Transverse colon (tissue), 4 donors: Measurements from ENCODE around the gene ZNF664. TPM values are rescaled to one million over a fixed set of nuclear protein-coding genes. Genes with fewer than 3 reads are reported as not detected.

Source experiments
- DNase-seq: peaks from one replicate; pipeline ENCODE4 v3.0.0-alpha.2; 2019
- H3K27ac ChIP-seq, 4 donors: fragments of 200-600 bp; sonication (generic); 2 replicates each; pipeline ENCODE4 v1.5.1; 2016 to 2018; ENCODE audit warnings: inconsistent platforms in 4 of 4
- H3K27me3 ChIP-seq: fragments of 200-600 bp; sonication (generic); 2 replicates; pipeline ENCODE4 v1.5.1; 2017; ENCODE audit warnings: inconsistent platforms
- H3K36me3 ChIP-seq, 4 donors: fragments of 200-600 bp; sonication (generic); 2 replicates each; pipeline ENCODE4 v1.5.1; 2017 to 2019; ENCODE audit warnings: inconsistent platforms in 4 of 4
- H3K4me1 ChIP-seq, 4 donors: fragments of 200-600 bp; sonication (generic); 2 replicates each; pipeline ENCODE4 v1.5.1; 2017 to 2020; ENCODE audit warnings: inconsistent platforms in 4 of 4
- H3K4me3 ChIP-seq, 4 donors: fragments of 200-600 bp; sonication (generic); 1 replicate in 1 of 4; 2 replicates in 3 of 4; pipeline versions ENCODE4 v1.5.1 to v1.6.1; 2017 to 2019; ENCODE audit warnings: inconsistent platforms in 4 of 4
- H3K9me3 ChIP-seq, 2 donors: fragments of 200-600 bp; sonication (generic); 2 replicates each; pipeline ENCODE4 v1.5.1; 2017 to 2019; ENCODE audit warnings: inconsistent platforms in 2 of 2
- EP300 ChIP-seq: sonication (generic); formaldehyde crosslinking; IDR thresholded peaks from one replicate; pipeline ENCODE4 v1.6.1; 2017; ENCODE audit warnings: antibody characterized with exemption, low read depth
- POLR2A ChIP-seq: fragments of 450-650 bp; IDR thresholded peaks from one replicate; pipeline ENCODE4 v1.6.1; 2016; ENCODE audit warnings: antibody characterized with exemption, mild to moderate bottlenecking, moderate library complexity
- POLR2AphosphoS5 ChIP-seq, 3 donors: sonication (generic); formaldehyde crosslinking; IDR thresholded peaks; one replicate each; pipeline ENCODE4 v1.6.1; 2016; ENCODE audit warnings: antibody characterized with exemption in 3 of 3
- WGBS, 2 donors: methylation state at CpG; one replicate each; pipeline ENCODE4 v1.1.5; 2018; ENCODE audit warnings: low coverage in 1 of 2; 5-methylcytosine and 5-hydroxymethylcytosine counted together
- in situ Hi-C, 4 donors: fragments of 200-750 bp; cut with MboI; loops; one replicate each; pipeline versions ENCODE4 v1.15.0 to v1.15.1; 2017; ENCODE audit warnings: low sequenced_read_pairs in 3 of 4, low pct_ligation_motif_present in 1 of 4, low pct_unique_long_range_greater_than_20kb in 1 of 4
- intact Hi-C: fragments of 100-400 bp; cut with DNase I; formaldehyde crosslinking; loops from one replicate; pipeline ENCODE4 v1.15.1; 2023; ENCODE audit warnings: low total_unique reads
- total RNA-seq, 4 donors: library from RNA; depleted of rRNA; stranded (reverse); fragments of >200 nt; gene quantifications; one replicate each; pipeline ENCODE4 v1.1.0, GENCODE V29; 2016
- TF ChIP-seq, protein P1 (sequence below), 5 experiments: fragments of 200-600 bp in 3 of 5; fragments of 450-650 bp in 2 of 5; sonication (generic) in 3 of 5; IDR thresholded peaks; 1 replicate in 2 of 5; 2 replicates in 3 of 5; pipeline ENCODE4 v1.5.1; 2016 to 2017; ENCODE audit warnings: antibody characterized with exemption in 5 of 5, inconsistent platforms in 3 of 5, mild to moderate bottlenecking in 2 of 5, moderate library complexity in 1 of 5

Gene ZNF664
- total RNA-seq, 4 donors from 2014 or later, result 84.4 to 144 (median 103) TPM

DNA sequence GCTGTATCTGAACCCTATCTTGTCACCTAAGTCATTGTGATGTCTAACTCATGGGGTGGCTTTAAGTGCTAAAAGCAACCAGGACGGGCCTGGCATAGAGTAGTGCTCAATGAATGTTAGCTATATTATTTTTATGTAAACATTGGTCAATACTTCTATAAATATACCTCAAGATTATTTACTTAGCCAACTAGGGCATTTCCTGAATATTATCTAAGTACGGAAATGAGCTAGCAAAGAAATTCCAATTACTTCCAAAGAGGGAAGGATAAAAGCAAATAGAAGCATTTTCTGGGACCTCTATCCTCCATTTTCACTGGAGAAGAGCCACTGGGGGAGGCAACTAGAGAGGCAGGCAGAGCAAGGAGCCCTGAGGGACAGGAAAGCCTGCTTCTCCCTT lies 21.0 kb upstream of the ZNF664 start:
- Histone ChIP-seq H3K4me3 (no peak overlapping the region), H3K9me3 (no peaks in the 10 kb centered on the region), H3K27ac (no peak overlapping the region), H3K4me1 (peaks cover 0 to 5% (median 0%) of the 10 kb centered on the region in 4 donors), H3K27me3 (no peaks in the 10 kb centered on the region), H3K36me3 (no peaks in the 10 kb centered on the region)
- TF ChIP-seq, protein P1, sequence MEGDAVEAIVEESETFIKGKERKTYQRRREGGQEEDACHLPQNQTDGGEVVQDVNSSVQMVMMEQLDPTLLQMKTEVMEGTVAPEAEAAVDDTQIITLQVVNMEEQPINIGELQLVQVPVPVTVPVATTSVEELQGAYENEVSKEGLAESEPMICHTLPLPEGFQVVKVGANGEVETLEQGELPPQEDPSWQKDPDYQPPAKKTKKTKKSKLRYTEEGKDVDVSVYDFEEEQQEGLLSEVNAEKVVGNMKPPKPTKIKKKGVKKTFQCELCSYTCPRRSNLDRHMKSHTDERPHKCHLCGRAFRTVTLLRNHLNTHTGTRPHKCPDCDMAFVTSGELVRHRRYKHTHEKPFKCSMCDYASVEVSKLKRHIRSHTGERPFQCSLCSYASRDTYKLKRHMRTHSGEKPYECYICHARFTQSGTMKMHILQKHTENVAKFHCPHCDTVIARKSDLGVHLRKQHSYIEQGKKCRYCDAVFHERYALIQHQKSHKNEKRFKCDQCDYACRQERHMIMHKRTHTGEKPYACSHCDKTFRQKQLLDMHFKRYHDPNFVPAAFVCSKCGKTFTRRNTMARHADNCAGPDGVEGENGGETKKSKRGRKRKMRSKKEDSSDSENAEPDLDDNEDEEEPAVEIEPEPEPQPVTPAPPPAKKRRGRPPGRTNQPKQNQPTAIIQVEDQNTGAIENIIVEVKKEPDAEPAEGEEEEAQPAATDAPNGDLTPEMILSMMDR (IDR thresholded peaks at IDR 0.05), result no peak
- TF ChIP-seq POLR2AphosphoS5 (IDR thresholded peaks at IDR 0.05) (no peak), EP300 (no peak), POLR2A (no peak)
- in situ Hi-C loops (no loop called here), intact Hi-C loops (no loop called here)
- 56% methylated on average over 2 of the region's 2 CpGs for WGBS, 2 donors
- DNase-seq, result no peak

DNA sequence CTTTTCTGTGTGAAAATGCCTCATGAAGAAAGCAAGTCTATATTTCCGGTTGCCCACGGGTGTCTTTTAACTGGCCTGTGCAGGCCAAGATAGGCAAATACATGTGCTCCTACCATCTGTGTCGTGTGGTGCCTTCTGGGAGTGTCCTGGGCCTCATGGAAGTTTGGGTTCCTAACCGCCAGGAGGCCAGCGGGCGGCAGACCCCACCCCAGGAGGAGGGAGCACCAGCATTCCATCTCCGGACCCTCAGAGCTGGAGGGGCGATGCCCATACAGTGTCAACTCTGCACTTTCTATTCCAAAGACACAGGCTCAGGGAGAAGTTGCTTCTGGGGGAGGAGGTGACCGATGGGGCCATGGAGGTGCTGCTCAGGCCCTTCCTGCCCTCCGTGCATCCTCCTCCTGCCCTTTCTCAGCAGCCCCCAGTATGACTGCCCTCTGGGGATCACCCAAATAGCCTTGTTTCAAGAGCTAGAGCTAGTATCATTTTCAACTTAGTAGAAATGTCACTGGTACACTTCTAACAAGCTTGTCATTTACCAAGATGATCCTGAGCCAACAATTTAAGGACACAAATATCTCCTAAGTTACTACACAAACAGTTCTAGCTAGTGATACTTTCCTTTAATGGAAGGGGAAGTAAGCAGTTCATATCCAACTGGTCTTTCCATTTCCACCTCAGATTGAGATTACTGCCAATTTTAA lies 18.2 kb upstream of the ZNF664 start:
- 80 to 93% methylated on average over 2 to 10 of the region's 10 CpGs for WGBS, 2 donors
- H3K27ac ChIP-seq, result no peak overlapping the region

DNA sequence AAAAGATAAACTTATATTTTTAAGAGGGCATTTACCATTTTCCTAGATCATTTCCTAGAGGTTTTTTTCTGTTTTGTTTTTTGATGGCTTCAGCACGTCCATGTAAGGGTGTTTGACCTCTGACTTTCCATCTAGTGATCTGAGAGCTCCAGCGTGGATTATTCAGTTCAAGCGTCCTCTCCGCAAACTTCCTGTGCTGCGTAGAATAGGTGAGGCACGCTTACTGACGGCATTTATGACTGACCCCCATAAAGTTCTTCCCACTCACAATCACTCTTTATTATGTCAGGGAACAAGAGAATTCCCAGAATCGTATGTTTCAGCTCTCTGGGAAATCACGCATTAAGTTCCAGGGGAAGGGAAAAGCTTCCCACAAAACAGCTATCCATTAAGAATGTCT lies 16.8 kb upstream of the ZNF664 start:
- Histone ChIP-seq H3K4me3 (no peak overlapping the region), H3K27me3 (no peaks in the 10 kb centered on the region), H3K36me3 (no peaks in the 10 kb centered on the region), H3K9me3 (no peaks in the 10 kb centered on the region), H3K27ac (no peak overlapping the region), H3K4me1 (peaks cover 0 to 14% (median 0%) of the 10 kb centered on the region in 4 donors)
- no peak for DNase-seq
- in situ Hi-C loops (no loop called here), intact Hi-C loops (no loop called here)
- TF ChIP-seq EP300 (no peak), POLR2A (no peak), POLR2AphosphoS5 (IDR thresholded peaks at IDR 0.05) (no peak)
- TF ChIP-seq, protein P1 (IDR thresholded peaks at IDR 0.05), result no peak
- 53 to 61% methylated on average over 9 of the region's 9 CpGs for WGBS, 2 donors

More for the DNA sequence above, 18.2 kb upstream of the ZNF664 start:
- Histone ChIP-seq H3K4me3 (no peak overlapping the region), H3K27me3 (no peaks in the 10 kb centered on the region), H3K4me1 (peaks cover 0 to 5% (median 0%) of the 10 kb centered on the region in 4 donors), H3K9me3 (no peaks in the 10 kb centered on the region), H3K36me3 (no peaks in the 10 kb centered on the region)
- no peak for DNase-seq
- intact Hi-C loops, result no loop called here
- TF ChIP-seq, protein P1 (IDR thresholded peaks at IDR 0.05), result no peak
- TF ChIP-seq POLR2AphosphoS5 (IDR thresholded peaks at IDR 0.05) (no peak), POLR2A (no peak), EP300 (no peak)
- in situ Hi-C loops, result no loop called here

DNA sequence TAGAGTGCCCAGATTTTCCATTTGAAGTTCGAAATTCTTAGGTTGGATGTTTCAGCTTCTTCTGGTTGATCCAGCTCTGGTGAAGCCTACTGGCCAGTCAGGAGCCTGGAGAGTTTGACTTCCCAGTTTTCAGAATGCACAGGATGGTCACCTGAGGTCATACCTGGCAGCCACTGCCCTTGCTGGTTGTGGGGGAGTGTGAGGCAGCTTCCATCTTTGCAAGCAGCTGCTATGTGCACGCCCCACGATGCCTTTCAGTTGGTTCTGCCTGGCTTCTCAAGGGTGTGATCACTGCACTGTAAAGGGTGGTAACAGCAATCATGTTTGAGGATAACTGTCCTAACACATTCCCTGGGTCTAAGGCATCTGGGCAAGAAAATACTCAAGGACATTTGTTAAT lies 15.8 kb upstream of the ZNF664 start:
- Histone ChIP-seq H3K27me3 (no peaks in the 10 kb centered on the region), H3K36me3 (no peaks in the 10 kb centered on the region), H3K27ac (no peak overlapping the region), H3K4me3 (no peak overlapping the region), H3K4me1 (peaks cover 0 to 20% (median 0%) of the 10 kb centered on the region in 4 donors), H3K9me3 (no peaks in the 10 kb centered on the region)
- in situ Hi-C loops (no loop called here), intact Hi-C loops (no loop called here)
- DNase-seq, result no peak
- WGBS, 2 donors, result 90% methylated on average over 3 of the region's 3 CpGs; no CpG with 5 or more reads in 1 of the 2 donors
- no peak for TF ChIP-seq EP300
- no peak for TF ChIP-seq POLR2AphosphoS5 (IDR thresholded peaks at IDR 0.05)
- TF ChIP-seq, protein P1 (IDR thresholded peaks at IDR 0.05), result no peak
- no peak for TF ChIP-seq POLR2A
